ENCODE data around the gene CAPN2. TPM values are rescaled to one million over a fixed set of nuclear protein-coding genes. Genes with fewer than 3 reads are reported as not detected.

The CAPN2 gene
- total RNA-seq, 1 donor from 2014 or later: 178 TPM

GRCh38 chr1:223776075-223776814 lies 63.9 kb downstream of the CAPN2 start:
- TF ChIP-seq, protein P1, sequence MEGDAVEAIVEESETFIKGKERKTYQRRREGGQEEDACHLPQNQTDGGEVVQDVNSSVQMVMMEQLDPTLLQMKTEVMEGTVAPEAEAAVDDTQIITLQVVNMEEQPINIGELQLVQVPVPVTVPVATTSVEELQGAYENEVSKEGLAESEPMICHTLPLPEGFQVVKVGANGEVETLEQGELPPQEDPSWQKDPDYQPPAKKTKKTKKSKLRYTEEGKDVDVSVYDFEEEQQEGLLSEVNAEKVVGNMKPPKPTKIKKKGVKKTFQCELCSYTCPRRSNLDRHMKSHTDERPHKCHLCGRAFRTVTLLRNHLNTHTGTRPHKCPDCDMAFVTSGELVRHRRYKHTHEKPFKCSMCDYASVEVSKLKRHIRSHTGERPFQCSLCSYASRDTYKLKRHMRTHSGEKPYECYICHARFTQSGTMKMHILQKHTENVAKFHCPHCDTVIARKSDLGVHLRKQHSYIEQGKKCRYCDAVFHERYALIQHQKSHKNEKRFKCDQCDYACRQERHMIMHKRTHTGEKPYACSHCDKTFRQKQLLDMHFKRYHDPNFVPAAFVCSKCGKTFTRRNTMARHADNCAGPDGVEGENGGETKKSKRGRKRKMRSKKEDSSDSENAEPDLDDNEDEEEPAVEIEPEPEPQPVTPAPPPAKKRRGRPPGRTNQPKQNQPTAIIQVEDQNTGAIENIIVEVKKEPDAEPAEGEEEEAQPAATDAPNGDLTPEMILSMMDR (IDR thresholded peaks at IDR 0.05): no peak
- Histone ChIP-seq H3K27ac (peak overlapping the region; percentile 47 to 75), H3K4me3 (no peak overlapping the region), H3K36me3 (peaks cover 58 to 73% of the 10 kb centered on the region in 2 donors), H3K9me3 (no peaks in the 10 kb centered on the region), H3K27me3 (no peaks in the 10 kb centered on the region), H3K4me1 (peaks cover 8 to 35% of the 10 kb centered on the region in 2 donors)
- peak in 1 of 2 donors; percentile 66 for DNase-seq (ENCODE audit: low spot score in 2 of 2)
- intact Hi-C loops (cut with DNase I): no loop called here

- Histone ChIP-seq H3K27me3 (no peaks in the 10 kb centered on the region), H3K4me3 (no peak overlapping the region), H3K27ac (peak overlapping the region; percentile 47 to 75), H3K4me1 (peaks cover 8 to 29% of the 10 kb centered on the region in 2 donors), H3K9me3 (no peaks in the 10 kb centered on the region), H3K36me3 (peaks cover 58 to 73% of the 10 kb centered on the region in 2 donors)
- TF ChIP-seq, protein P1 (IDR thresholded peaks at IDR 0.05): no peak
- intact Hi-C loops (cut with DNase I): no loop called here
- peak in 1 of 2 donors; percentile 37 for DNase-seq (ENCODE audit: low spot score in 2 of 2)
Observed at GRCh38 chr1:223776826-223777454, 64.6 kb downstream of the CAPN2 start.

GRCh38 chr1:223780318-223780717 lies 68.0 kb downstream of the CAPN2 start:
- TF ChIP-seq, protein P1 (IDR thresholded peaks at IDR 0.05): no peak
- Histone ChIP-seq H3K4me3 (no peak overlapping the region), H3K27ac (peak overlapping the region in 1 of 2 donors; percentile 12), H3K9me3 (no peaks in the 10 kb centered on the region), H3K27me3 (no peaks in the 10 kb centered on the region), H3K4me1 (peaks cover 3 to 22% of the 10 kb centered on the region in 2 donors), H3K36me3 (peaks cover 37 to 57% of the 10 kb centered on the region in 2 donors)
- intact Hi-C loops (cut with DNase I): no loop called here
- DNase-seq (ENCODE audit: low spot score in 2 of 2): no peak

DNA sequence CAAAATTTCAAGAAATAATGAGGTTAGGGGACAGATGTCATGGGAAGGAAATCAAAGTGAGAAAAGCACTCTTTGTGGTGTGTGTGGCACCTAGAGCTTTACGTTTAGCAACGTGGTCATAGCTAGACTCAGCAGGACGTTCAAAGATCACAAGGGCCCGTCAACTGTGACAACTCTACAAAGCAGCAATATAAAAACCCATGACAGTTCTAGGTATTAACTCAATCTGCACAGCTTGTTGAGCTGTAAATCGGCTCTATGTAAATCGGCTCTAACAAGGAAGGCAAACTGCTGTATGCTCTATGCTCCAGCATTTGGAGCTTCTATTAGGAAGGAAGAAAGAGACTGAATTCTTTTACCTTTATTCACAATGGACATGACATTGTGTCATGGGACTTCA lies 68.6 kb downstream of the CAPN2 start:
- no peak for DNase-seq (ENCODE audit: low spot score in 2 of 2)
- Histone ChIP-seq H3K36me3 (peaks cover 31 to 53% of the 10 kb centered on the region in 2 donors), H3K27me3 (no peaks in the 10 kb centered on the region), H3K4me1 (peaks cover 3 to 23% of the 10 kb centered on the region in 2 donors), H3K27ac (peak overlapping the region; percentile 12 to 33), H3K9me3 (no peaks in the 10 kb centered on the region), H3K4me3 (no peak overlapping the region)
- TF ChIP-seq, protein P1 (IDR thresholded peaks at IDR 0.05): no peak
- intact Hi-C loops (cut with DNase I): no loop called here

DNA sequence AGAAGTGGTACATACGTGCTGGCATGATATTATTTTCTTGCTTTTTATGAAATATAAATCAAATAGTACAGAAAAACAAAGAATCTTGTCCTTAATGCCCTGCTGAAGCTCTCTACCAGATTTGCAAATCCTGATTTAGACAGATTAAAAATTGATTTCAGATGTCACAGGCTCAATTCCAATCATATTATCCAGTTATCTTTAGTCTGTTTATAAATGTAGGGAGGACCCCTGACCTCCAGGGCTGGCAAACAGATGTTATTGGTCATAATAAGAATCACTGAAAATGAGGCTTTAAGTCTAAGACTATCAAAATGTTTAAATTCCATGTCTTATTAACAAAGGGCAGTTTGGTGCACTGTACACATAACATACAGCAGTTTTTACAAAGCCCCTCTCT lies 71.3 kb downstream of the CAPN2 start:
- Histone ChIP-seq H3K27me3 (no peaks in the 10 kb centered on the region), H3K4me1 (peaks cover 3 to 24% of the 10 kb centered on the region in 2 donors), H3K27ac (peak overlapping the region; percentile 65 to 71), H3K4me3 (no peak overlapping the region), H3K9me3 (no peaks in the 10 kb centered on the region), H3K36me3 (peaks cover 31 to 50% of the 10 kb centered on the region in 2 donors)
- TF ChIP-seq, protein P1 (IDR thresholded peaks at IDR 0.05): no peak
- no peak for DNase-seq (ENCODE audit: low spot score in 2 of 2)
- intact Hi-C loops (cut with DNase I): no loop called here

All from ascending aorta (tissue), 2 donors.